GM18861 (cell line): ENCODE measurements around the gene POLE.

ENCODE experiments used
- ATAC-seq: cut with Tn5 transposase; IDR thresholded peaks from one replicate; pipeline ENCODE4 v1.9.1; 2021; ENCODE audit not compliant: unreplicated experiment

Gene POLE

GRCh38 chr12:132687211-132688164, at the start of gene POLE, which contains the start of gene PXMP2:
Gene POLE, minus strand, starts transcription at chr12:132687342. Its CDS starts 27 bp downstream, at chr12:132687315.
Gene PXMP2, plus strand, starts transcription at chr12:132687587. Its CDS starts 84 bp downstream, at chr12:132687671.
- peak; percentile 91 for ATAC-seq

- ATAC-seq = no peak
These were observed 49.8 kb upstream of the POLE start for GRCh38 chr12:132736913-132737312.

DNA sequence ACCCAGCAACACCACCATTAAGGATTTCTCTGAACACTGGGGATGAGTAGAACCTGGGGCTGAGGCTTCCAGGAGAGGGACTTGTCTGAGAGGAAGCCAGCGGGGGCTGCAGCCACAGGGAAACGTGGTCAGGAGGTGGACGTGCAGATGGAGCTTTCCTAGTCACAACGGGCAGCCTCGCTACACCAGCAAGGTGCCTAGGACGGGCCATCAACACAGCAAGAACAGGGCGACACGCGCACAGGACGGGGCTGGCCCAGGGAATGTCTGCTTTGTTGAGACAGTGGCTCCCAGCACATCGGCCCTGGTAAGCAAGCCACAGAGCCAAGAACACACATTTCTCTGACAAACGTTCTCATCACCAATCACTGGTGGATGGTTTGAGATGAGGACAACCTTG, 49.2 kb upstream of the POLE start:
- no peak for ATAC-seq

GRCh38 chr12:132735496-132735895, 48.4 kb upstream of the POLE start:
- ATAC-seq = no peak

GRCh38 chr12:132734206-132734605, 47.1 kb upstream of the POLE start:
- no peak for ATAC-seq

- no peak for ATAC-seq
These were observed 44.4 kb upstream of the POLE start for GRCh38 chr12:132731574-132731973.

DNA sequence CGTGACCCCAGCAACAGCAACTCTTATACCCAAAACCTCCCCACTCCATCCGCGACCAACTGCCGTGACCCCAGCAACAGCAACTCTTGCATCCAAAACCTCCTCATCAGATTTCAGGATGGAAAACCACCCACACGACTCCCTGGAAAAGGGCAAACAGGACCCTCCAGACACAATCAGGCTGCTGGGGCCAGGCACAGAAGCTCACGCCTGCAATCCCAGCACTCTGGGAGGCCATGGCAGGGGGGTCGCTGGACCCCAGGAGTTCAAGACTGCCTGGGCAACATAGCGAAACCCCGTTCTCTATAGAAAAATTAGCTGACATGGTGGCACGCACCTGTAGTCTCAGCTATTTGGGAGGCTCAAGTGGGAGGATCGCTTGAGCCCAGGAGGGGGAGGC, 43.2 kb upstream of the POLE start:
- ATAC-seq = no peak

- ATAC-seq = no peak
These were observed 42.6 kb upstream of the POLE start for GRCh38 chr12:132729541-132730320.

DNA sequence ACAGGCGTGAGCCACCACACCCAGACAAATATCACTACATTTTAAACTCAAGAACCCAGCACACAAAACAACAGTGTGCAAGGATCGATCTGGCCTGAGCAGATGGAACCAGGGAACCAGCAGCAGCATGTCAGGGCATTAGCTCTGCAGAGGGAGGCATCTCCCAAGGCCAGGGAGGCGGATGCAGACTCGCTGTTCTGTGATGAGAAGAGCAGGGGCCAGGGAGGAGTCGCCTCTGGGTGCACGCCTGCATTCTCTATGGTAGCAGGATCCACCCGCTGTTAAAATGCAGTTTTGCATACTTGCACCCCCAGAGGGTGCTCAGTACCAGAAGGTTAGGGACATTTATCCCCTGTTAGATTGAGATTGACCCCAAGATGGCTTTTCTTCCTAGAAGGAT, 41.4 kb upstream of the POLE start:
- no peak for ATAC-seq

GRCh38 chr12:132727091-132727794, 40.1 kb upstream of the POLE start:
- ATAC-seq = no peak

GRCh38 chr12:132726386-132726785, 39.2 kb upstream of the POLE start:
- ATAC-seq = no peak

GRCh38 chr12:132724506-132725241, 37.5 kb upstream of the POLE start:
- no peak for ATAC-seq

GRCh38 chr12:132723764-132724140, 36.6 kb upstream of the POLE start:
- no peak for ATAC-seq

GRCh38 chr12:132723015-132723763, 36.0 kb upstream of the POLE start:
- no peak for ATAC-seq

DNA sequence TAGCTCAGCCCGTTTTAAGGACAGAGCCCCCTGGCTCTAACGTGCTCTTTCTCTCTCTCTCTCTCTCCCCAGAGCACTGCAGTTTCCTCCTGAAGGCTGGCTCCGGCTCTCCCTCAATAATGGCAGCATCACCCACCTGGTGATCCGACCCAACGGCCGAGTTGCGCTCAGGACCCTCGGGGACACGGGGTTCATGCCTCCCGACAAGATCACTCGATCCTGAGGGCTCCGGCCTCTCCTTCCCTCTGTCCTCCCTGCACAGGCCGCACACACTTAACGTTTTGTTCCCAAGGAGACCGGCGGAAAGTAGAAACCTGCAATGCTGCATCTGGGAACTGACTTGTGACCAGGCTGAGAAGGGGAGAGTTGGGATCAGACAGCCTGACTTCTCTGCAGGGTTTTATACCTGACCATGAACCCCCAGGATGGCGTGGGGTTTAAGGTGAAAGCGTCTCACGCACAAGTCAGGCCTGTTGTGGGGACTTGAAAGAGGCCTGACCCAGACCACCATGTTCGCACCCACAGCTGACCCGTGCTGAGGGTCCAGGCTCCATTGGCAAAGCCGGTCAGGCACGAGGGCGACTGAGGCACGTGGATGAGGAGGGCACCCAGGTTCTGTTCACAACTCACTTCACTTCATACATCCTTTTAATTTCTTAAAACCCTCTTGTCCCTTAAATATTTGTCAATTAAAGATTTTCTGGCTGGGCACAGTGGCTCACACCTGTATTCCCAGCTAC, 33.6 kb upstream of the POLE start:
- no peak for ATAC-seq

DNA sequence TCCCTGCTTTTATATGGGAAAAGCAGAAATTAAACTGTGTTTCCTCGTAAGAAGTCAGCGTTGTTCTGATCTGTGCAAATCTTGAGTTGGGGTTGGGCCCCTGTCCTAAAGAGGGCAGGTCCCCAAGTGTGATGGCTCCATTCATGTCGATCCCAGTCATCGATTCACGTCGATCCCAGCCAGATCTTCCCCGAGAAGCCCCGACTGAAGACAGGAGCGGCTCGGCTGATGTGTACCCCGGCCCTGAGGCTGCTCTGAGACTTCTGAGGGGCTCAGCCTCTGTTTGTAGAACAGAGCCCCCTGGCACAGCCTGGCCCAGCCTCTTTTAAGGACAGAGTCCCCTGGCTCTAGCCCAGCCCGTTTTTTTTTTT, 32.8 kb upstream of the POLE start:
- no peak for ATAC-seq

GRCh38 chr12:132719141-132719953, 32.2 kb upstream of the POLE start:
- ATAC-seq = no peak

GRCh38 chr12:132718644-132719043, 31.5 kb upstream of the POLE start:
- ATAC-seq = no peak
